Smooth muscle cell of the brain vasculature (primary cell): ENCODE results near the gene PRKAR1B.
"Not testable (repeated sequence)": the region's sequence is repeated elsewhere in the genome, so short reads cannot be mapped to it uniquely, and the experiment has no call there.

ENCODE experiments used
- DNase-seq: peaks from one replicate; pipeline ENCODE4 v3.0.0-alpha.2; 2012; ENCODE audit warnings: low read depth, low spot score

The PRKAR1B gene

GRCh38 chr7:556837-557557, 170.1 kb downstream of the PRKAR1B start:
- no peak for DNase-seq

GRCh38 chr7:556291-556826, 170.7 kb downstream of the PRKAR1B start:
- DNase-seq, result no peak

DNA sequence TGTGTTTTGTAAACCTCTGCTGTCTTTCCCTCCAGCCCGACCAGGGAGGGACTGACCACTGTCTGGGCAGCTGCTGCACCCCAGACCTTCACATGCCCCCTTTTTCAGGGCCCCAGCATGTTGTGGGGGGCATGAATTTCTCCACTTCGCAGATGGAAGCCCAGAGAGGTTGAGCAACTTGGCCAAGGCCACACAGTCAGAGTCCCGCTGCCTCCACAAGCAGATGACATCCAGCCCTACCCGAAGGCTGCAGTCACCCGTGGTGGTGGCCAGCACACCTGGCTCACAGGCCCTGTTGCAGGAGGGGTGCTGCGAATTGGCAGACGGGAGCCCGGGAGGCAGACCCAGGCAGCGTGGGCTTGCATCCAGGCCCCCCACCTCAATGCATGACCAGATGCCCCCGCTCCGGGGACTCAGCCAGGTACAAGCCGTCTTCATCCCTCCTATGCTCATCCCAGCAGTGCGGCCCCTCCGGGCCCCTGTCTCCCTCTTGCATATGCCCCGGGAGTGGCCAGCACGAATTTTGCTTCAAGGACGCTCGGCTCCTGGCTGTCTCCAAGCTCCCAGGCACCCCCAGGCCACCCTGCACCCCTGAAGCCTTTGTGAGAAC, 171.4 kb downstream of the PRKAR1B start:
- DNase-seq, result no peak

GRCh38 chr7:553636-554111, 173.4 kb downstream of the PRKAR1B start:
- no peak for DNase-seq

- DNase-seq, result no peak
Measured at GRCh38 chr7:552868-553635, 174.0 kb downstream of the PRKAR1B start.

DNA sequence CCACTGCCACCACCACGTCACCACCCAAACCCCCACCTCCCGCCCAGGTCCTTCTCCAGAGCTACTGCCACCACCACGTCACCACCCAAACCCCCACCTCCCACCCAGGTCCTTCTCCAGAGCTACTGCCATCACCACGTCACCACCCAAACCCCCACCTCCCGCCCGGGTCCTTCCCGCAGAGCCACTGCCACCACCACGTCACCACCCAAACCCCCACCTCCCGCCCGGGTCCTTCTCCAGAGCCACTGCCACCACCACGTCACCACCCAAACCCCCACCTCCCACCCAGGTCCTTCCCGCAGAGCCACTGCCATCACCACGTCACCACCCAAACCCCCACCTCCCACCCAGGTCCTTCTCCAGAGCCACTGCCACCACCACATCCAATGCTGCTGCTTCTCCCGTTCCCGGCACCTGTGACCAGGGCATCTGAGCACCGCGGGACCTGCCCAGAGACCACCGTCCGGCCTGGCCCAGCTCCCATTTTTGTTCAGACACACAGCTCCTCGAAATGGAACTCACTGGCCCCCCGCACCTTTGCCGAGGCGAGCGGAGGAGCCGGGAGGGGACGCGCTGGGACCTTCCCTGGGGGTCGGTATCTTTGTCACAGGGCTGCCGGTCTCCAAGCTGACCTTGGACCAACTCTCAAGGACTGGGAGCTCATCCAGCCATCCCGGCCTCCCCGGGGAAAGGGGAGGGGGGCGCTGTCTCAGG, 174.8 kb downstream of the PRKAR1B start:
- not testable (repeated sequence) for DNase-seq

DNA sequence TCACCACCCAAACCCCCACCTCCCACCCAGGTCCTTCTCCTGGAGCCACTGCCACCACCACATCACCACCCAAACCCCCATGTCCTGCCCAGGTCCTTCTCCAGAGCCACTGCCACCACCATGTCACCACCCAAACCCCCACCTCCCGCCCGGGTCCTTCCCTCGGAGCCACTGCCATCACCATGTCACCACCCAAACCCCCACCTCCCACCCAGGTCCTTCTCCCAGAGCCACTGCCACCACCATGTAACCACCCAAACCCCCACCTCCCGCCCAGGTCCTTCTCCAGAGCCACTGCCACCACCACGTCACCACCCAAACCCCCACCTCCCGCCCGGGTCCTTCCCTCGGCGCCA, 175.5 kb downstream of the PRKAR1B start:
- DNase-seq, result not testable (repeated sequence)

DNA sequence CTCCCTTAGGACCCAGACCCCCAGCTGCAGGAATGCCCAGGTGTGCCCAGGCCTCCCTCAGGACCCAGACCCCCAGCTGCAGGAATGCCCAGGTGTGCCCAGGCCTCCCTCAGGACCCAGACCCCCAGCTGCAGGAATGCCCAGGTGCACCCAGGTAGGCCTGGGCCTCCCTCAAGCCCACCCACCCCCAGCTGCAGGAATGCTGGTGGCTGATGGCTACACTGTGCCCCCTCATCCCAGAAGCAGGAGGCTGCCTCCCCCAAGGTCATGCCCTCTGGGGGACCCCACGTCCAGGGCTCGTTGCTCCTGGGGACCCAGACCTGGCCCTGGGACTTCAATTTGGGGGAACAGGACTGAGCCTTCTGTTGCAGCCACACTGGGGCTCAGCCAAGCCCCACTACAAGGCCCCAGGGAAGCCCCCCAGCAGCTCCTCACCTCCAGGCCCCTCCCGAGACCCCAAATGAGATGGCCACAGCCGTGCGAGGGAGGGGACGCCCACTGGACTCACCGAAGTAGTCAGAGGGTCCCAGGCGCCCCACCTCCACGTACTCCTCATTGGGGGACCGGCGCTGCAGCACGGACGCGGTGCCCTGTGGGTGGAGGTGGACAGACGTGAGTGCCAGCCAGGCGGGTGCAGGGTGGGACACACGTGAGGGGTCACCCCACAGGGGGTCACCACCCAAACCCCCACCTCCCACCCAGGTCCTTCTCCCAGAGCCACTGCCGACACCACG, 176.0 kb downstream of the PRKAR1B start:
- no peak for DNase-seq

DNA sequence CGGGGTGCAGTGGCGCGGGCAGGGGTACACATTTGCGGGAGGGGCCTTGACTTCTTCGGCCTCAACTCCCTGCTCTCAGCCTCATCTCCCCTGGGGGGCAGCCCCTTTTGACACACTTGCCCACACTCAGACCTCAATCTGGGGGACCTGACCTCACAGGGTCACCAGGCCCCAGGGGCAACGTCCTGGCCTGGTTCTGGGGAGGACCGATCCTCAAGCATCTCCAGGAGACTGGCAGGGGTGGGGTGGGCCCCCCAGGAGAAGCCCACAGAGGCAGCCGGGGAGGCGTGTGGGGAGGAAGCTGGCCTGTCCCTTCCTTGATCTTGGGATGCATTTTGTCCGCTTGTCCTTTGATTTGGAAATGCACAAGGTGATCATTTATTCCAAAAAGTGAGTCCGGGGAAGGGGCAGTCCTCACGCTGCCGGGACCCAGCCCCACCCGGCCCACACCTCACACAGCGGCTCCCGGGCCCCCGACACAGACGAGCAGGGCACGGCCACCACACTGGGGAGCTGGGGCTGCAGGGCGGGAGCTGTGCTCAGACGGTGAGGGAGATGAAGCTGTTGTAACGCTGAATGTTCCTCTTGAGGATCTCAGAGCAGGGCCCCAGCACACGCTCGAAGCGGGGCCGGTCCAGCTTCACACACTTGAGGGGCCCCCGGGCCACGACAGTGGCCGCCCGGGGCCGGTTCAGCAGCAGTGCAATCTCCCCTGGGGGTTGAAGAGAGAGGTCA, 177.0 kb downstream of the PRKAR1B start:
- DNase-seq, result no peak

DNA sequence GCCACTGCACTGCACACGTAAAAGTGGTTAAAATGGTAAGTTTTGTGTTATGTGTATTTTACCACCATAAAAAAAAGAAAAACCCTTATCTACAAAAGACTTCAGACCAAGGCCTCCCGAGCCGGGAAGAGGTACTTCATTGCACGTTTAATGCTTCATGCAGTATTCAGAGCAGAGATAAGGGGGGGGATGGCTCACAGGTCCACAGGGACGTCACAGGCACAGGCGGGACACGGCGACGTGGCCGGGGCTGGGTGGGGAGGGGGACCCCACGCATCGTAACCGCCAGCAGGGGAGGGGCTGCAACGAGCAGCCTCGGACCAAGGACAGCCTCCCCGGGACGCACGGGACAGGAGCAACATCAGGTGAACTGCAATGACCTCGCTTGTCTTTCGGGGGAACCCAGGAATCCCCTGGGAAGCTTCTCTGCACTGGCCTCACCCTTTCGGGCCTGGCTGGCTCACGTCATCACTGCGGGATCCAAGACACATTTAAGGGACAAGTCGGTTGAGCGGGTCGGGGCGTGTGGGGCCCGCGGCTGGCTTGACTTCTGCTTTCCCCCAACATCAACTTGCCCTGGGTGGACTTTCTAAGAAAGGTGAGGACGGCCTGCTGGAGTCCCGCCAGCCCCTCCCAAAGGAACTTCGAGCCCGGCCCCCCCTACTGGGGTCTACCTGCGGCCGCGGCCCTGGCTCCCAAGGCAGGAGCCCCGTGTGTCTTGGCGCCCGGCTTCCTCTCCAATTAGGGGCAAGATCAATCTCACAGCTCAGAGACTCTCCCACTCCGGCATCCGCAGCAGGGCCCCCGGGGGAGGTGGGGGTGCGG, 177.8 kb downstream of the PRKAR1B start:
- DNase-seq, result no peak

DNA sequence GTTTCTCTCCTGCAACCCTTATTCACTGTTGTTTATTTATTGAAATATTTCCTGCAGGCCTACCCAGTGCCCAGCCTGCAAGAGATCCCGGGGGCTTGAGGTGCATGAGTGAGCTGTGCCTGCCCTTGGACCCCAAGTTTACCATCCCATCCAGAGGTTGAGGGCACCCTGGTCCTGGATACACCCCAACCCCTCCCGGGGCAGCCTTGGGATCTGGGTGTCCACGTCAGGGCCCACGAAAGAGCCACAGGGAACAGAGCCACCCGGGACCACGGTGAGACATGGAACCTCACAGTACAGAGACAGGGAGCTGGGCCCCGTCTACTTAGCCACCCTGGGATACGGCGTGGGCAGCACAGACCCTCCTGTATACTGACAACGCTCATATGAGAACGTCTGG, 178.7 kb downstream of the PRKAR1B start:
- no peak for DNase-seq

DNA sequence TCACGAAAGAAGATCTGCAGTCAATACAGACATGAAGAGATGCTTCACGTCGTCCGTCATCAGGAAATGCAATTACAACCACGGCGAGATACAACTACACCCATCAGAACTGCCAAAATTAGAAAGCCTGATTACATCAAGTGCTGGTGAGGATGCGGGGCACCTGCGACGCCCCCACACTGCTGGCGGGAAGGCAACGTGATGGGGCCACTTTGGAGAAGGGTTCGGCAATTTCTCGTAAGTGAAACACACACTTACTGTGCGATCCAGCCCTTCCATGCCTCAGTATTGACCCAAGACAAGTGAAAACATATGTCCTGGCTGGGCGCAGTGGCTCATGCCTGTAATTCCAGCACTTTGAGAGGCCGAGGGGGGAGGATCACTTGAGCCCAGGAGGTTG, 181.6 kb downstream of the PRKAR1B start:
- DNase-seq, result no peak

- no peak for DNase-seq
Measured at GRCh38 chr7:544338-545221, 182.5 kb downstream of the PRKAR1B start.

DNA sequence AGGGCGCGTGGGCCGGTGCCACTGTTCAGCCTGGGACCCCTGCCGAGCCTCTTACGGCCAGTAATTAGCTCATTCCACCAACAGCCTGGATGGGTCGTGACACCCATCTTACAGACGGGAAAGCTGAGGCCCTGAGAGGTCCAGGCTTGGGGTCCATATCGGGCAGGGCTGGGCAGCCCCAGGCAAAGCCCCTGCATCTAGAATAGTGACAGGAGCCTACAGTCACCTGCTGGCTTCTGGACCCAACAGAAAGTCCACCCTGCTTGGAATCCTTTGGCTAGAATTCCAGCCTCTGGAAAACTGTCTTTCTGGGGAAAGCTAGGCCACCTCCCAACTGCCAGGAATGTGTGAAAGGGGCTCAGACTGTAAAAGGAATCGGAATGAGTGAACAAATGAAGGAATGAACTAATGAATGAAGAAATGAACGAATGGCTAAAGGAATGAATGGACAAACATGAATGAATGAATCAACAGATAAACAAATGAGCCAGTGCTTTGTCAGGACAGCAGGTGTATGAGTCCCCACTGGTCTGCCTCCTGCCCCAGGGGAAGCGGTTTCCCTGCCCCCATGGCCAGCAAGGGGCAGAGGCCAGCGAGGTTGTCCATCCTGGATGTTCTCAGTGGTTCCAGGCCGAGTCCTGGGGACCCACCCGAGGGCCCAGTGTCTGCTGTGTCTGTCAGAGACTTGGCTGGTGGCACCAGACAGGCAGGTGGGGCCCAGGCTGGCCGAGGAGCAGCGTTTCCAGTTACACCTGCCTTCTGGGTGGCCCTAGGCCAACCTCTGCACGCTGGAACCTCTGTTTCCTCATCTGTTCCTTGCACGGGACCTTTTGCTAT, 183.4 kb downstream of the PRKAR1B start:
- no peak for DNase-seq

DNA sequence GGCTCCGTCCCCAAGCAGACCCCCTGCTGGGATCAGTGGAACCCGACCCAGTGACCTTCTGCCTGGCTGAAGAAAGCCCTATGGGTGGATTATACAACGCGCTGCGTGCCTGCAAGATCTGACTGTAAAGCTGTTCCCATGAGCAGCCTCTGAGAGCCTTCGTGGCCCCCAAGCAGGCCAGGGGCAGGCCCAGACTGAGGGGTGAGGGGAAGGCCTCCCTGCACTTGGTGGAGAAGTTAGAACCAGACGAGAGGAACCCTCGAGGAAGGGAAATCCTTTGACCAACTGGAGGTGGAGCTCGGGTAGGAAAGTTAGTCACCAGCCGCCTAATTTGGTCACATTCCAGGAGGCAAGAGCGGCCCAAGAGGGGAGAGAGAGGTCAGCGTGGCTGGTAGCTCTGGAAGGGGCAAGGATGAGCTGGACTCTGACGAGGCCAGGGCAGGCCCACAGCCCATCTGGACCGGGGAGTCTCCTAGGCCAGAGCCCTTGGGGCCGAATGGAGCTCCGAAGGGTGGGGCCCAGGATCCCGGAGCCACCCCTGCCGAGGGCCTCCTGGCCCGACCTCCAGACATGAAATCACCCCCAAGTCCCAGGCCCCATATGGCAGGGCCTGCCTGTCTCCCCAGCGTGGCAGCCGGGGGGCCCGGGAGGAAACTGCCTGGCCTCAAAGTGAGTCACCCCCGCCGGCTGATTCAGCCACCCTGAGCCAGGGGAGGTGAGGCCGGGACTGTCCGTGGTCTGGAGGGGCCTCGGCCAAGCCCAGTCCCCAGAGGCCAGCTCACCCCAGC, 184.2 kb downstream of the PRKAR1B start:
- no peak for DNase-seq

GRCh38 chr7:542131-542712, 184.9 kb downstream of the PRKAR1B start:
- DNase-seq, result no peak
